NCI-H524 (cell line): Measurements from ENCODE around the gene TRPC4AP.
"Not testable (repeated sequence)": the region's sequence is repeated elsewhere in the genome, so short reads cannot be mapped to it uniquely, and the experiment has no call there.

Experiments used
- DNase-seq, 2 experiments: peaks; one replicate each; lab custom pipeline; 2025; lab: John Stamatoyannopoulos, UW

Gene TRPC4AP, protein sequence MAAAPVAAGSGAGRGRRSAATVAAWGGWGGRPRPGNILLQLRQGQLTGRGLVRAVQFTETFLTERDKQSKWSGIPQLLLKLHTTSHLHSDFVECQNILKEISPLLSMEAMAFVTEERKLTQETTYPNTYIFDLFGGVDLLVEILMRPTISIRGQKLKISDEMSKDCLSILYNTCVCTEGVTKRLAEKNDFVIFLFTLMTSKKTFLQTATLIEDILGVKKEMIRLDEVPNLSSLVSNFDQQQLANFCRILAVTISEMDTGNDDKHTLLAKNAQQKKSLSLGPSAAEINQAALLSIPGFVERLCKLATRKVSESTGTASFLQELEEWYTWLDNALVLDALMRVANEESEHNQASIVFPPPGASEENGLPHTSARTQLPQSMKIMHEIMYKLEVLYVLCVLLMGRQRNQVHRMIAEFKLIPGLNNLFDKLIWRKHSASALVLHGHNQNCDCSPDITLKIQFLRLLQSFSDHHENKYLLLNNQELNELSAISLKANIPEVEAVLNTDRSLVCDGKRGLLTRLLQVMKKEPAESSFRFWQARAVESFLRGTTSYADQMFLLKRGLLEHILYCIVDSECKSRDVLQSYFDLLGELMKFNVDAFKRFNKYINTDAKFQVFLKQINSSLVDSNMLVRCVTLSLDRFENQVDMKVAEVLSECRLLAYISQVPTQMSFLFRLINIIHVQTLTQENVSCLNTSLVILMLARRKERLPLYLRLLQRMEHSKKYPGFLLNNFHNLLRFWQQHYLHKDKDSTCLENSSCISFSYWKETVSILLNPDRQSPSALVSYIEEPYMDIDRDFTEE

DNA sequence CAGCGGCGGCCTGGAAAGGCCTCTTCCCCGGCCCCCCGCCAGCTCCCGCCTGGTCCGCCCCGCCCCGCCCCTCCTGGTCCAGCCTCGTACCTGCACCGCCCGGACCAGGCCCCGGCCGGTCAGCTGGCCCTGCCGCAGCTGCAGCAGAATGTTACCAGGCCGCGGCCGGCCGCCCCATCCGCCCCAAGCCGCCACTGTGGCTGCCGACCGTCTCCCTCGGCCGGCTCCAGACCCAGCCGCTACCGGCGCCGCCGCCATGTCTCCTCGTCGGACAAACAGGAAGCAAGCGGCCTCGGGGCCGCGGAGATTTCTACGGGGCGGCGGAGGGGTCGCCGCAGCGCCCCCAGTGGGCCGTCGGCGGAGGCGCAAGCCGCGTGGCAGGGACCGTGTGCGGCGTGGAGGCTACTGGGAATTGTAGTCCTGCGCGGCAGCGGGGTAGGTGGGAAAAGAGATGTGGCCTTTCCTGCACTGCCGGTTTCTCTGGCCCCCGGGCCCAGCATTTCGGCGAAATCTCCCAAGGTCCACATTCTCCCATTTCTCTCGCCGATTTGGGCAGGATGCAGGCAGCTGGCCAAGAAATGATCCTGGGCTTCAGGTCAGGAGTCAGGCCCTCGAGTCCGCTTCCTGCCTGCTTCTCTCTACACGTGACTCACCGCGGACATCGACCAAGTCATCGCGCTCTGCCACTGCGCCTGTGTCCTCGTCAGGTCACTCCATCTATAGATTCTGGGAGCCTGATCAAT lies at the start of gene TRPC4AP:
TSS of gene TRPC4AP (minus strand) at position 284 of the 743 bp plus-strand sequence. CDS start at position 258, 26 bp downstream.
- DNase-seq: peak; percentile 85 to 89

DNA sequence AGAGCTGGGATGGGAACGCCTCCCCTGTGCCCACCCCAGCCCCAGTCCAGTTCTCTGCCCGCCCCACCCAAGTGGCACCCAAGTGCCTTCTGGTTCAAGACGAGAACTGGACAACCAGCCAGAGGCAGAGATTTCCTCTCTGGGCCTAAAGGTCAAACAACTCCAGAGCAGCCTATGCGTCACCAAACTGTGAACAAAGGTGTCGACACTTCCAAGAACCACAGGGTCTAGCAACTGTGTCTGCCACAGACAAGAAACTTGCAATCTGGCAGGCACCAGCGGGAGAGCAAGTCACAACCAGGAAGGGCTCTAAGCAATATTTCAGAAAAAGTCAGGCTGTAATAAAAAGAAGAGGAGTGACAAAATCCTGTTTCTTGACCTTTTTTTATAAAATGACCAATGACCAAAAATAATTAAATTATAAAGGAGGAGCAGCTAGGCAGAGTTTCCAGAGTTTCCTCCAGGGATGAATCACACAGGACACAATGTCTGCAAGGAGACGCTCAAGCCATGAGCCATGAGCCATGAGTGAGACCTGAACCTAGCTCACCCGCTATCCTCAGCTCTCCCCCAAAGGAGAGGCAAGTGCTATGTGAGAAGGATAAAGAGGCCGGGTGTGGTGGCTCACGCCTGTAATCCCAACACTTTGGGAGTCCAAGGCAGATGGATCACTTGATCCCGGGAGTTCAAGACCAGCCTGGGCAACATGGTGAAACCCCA lies 43.4 kb upstream of the TRPC4AP start:
- DNase-seq: no peak

DNA sequence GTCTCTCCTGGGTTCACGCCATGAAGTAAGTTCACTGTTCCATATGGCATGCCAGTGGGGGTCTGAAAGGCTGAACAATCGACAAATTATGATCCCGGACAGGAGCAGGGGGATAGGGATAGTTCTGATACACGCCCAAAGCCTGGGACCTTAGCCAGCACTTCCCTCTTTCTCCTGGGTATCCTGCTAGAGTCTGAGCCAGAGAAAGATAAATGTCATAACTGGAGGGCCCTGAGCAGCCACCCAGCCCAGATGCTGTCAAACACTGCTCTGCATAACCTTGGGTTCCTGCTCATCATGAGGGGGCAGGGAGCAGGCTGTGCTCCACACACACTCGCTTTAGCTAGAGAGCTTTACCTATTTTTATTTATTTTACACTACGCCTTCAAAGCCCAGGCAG lies 42.3 kb upstream of the TRPC4AP start:
- DNase-seq: no peak

DNA sequence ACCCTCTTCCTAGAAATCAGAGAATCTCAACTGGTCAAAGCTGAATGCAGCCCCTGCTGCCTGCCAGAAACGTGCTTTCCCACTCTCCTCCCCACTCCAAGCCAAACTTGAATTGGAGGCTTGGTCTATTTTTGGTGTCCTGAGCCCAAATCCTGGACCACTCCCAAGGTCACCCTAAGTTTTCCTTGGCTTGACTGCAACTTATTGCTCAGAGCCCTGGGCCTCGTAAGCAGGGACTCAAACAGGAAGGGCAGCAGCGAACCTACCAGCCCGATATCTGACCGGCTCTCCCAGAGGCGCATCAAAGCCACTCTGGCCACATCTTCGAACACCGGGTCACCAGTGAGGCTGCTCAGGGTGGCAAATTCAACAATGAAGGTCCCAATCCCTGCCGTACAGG lies 41.9 kb upstream of the TRPC4AP start:
- no peak for DNase-seq

DNA sequence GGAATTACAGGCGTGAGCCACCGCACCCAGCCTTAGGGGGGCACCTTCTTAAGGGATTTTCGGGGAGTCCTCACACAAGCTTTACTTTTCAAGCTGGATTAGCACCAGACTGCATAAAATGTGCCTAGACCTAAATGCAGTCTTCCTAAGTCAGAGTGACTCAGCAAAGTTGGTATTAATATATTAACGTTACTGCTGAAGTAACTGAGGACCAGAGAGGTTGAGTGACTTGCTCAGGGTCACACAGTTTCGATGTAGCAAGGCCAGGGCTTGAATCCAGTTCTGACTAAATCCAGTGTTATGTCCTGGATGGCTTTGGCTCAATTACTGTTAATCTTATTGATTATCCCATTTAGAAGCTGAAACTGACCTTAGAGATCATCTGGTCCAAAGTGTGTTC lies 41.1 kb upstream of the TRPC4AP start:
- no peak for DNase-seq

DNA sequence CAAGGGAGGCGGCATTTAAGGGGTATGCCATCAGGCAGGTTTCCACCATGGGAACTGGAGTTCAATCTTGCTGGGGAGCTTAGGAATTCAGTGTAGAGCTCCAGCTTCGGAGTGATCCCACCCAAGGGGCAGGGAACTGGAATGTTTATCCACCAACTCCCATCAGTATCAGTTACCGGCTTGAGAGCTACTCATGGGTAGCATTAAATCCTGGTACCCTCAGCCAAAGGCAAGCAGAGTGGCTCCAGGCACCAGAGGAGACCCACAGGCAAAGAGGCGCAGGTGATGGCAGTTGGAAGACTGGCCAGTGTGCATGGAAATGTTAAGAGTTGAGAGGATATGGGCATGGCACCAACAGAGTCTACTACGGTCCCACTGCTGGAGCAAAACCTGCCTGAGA lies 40.4 kb upstream of the TRPC4AP start:
- DNase-seq: no peak

DNA sequence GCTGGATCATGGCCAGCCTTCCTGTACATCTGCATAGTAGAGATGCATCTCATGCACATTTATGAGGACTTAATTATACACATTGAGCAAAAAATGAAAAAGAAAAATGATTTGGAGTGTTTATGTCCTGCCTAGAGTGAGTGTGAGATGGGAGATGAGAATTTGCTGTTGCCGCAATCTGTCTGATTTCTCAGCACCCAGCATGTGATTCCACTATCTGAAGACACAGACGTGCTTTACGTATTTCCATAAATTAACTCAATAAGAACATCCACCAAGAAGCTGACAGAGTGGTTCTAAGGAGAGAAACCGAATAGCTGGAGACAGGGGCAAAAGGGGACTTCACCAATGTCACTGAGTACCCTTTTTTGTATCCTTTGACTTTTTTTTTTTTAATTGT lies 39.3 kb upstream of the TRPC4AP start:
- DNase-seq: no peak

DNA sequence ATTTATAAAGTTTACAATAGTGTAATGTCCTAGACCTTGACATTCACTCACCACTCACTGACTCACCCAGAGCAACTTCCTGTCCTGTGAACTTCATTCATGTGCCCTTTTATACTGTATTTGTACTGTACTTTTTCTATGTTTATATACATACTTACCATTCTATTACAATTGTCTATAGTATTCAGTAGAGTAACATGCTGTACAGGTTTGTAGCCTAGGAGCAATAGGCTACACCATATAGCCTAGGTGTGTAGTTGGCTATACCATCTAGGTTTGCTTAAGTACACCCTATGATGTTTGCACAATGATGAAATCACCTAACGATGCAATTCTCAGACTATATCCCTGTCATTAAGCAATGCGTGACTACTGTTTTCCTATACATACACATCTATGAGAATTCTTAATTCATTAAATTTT lies 37.1 kb upstream of the TRPC4AP start:
- DNase-seq: no peak

DNA sequence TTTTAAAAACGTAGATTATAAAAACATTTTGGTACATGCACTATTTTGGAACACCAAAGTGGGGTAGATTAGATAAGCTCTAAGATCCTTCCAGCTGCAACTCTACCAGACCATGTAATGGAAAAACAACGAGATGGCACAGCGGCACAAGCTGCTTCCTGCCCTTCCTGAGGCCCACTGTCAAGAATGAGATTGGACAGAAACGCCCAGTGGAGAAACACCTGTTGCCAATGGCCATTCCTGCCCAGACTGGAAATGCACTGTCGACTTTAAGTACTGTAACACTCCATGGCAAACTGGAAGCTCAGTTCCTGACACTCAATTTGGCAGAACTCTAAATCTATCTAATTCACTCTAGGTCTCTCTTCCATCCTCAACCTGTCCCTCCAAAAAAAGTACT lies 33.1 kb upstream of the TRPC4AP start:
- DNase-seq: no peak

DNA sequence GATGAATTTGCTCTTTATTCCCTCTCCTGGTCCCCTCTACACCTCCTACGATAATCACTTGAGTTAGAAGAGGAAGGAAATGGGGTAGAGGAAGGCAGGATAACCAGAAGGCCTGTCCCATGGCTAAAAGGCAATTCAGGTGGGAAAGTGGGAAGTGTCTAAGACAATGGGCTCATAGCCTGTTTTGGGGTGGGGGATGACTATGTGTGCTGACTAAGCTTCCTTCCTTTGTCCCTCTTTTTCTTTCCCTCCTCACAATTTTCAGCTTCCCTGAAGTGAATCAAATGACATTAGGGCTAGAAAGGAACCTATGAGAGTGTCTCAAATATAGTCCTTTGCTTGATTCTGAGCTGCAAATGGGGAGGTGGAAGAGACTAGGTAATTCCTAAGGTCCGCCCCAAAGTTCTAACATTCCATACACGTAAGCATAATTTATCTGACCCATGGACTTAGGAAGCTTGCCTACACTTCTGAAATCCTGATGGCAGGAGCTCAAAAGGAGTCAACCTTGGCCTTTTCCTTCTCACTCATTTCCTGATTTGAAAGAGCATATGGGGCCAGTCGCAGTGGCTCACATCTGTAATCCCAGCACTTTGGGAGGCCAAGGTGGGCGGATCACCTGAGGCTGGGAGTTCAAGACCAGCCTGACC lies 30.3 kb upstream of the TRPC4AP start:
- DNase-seq: no peak

DNA sequence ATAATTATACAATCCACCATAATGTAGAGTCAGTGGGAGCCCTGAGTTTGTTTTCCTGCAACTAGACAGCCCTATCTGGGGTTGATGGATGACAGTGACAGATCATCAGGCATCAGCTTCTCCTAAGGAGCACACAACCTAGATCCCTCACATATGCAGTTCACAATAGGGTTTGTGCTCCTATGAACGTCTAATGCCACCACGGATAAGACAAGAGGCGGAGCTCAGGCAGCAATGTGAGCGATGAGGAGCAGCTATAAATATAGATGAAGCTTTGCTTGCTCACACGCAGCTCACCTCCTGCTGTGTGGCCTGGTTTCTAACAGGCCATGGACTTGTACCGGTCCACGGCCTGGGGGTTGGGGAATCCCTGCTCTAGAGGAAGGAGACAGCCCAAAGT lies 28.6 kb upstream of the TRPC4AP start:
- DNase-seq: no peak

DNA sequence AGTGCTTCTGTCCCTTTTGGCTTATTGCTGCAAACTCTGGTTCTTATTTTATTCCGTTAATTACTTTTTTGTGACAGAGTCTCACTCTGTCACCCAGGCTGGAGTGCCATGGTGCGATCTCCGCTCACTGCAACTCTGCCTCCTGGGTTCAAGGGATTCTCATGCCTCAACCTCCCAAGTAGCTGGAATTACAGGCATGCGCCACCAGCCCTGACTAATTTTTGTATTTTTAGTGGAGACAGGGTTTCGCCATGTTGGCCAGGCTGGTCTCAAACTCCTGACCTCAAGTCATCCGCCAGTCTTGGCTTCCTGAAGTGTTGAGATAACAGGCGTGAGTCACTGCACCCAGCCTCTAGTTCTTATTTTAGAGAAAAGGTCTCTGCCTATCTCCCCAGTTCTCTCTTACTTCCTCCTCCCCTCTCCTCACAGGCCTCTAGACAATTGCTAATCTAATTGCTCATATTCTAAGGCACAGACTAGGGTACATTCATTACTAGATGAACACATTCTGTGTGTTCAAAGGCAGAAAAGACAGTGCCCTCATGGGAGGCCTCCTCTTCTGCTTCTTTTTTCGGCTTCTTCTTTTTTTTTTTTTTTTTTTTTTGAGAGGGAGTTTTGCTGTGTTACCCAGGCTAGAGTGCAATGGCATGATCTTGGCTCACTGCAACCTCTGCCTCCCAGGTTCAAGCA lies 27.6 kb upstream of the TRPC4AP start:
- DNase-seq: no peak

DNA sequence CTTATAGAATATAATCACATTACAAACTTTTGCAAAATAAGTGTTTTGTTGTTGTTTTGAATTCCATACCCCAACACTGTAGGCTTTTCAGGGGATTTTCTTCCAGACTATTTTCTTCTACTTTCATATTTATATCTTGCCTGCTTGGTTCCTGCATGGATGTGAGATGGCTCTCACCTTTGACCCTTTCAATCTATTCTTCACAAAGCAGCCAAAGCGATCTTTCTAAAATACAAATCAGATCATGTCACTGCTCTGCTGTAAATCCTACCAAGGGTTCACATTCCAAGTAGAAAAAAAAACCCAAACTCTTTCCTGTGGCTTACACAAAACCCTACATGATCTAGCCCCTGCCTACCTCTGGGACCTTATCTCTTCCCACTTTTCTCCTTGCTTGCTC lies 25.0 kb upstream of the TRPC4AP start:
- DNase-seq: no peak

DNA sequence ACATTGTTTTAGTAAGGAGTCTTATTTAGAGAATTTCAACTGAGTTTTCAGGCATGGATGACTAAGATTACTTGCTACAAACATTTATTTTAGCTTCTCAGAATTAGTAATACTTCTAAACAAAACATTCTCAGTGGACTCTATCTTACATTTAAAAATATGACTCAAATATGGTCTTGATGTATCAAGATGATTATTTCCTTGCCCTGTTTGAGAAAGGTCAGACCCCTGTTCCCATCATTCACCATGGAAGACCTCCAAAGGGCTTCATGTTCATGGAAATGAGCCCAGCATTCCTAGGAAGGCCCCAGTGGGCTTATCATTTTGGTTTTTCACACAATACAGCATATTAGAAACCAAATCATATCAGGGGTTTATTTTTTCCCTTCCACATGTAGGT lies 24.6 kb upstream of the TRPC4AP start:
- no peak for DNase-seq

DNA sequence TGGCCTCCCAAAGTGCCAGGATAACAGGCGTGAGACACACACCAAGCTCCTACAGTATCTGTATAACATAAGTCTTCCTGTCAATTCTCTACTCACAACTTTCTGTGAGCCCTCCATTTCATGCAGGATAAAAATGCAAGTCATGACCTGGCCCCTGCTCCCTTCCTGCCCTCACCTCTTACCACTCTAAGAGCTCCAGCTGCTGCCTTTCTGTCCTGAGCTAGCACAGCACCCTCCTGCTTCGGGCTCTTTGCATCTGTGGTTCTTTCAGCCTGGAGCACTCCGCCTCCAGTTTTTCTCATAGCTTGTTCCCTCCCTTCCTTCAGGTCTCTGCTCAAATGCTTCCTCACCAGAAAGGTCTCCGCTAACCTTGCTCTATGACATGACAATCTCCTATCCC lies 23.7 kb upstream of the TRPC4AP start:
- DNase-seq: no peak

DNA sequence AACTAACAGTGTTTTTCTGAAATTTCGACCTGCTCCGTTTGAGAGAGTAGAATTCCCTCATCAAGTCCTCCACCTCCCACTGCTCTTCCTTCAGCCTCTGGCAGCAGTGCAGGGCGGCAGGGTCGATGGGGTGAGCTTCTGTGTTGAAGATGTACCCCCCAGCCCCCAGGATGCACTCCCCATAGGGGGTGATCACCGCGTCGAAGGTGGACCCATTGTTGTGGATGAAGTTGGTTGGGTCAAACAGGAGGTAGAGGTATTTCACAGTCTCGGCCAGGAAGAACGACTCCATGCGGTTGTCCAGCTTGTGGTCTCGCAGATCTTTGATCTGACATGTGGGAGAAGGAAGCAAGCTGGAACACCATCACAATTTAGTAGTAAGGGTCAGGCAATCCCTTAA lies 23.0 kb upstream of the TRPC4AP start:
- no peak for DNase-seq

DNA sequence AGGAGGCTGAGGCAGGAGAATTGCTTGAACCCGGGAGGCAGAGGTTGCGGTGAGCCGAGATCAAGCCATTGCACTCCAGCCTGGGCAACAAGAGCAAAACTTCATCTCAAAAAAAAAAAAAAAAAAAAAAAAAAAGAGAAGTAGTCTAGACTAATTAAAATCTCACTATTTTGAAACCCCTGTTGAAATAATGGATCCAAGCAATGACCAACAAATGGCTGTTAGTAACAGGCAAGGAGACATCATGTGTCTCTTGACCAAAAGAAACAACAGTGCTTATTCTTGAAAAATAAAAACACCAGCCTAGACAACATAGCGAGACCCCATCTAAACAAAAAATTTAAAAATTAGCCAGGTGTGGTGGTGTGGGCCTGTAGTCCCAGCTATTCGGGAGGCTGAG lies 19.7 kb upstream of the TRPC4AP start:
- DNase-seq: not testable (repeated sequence)

DNA sequence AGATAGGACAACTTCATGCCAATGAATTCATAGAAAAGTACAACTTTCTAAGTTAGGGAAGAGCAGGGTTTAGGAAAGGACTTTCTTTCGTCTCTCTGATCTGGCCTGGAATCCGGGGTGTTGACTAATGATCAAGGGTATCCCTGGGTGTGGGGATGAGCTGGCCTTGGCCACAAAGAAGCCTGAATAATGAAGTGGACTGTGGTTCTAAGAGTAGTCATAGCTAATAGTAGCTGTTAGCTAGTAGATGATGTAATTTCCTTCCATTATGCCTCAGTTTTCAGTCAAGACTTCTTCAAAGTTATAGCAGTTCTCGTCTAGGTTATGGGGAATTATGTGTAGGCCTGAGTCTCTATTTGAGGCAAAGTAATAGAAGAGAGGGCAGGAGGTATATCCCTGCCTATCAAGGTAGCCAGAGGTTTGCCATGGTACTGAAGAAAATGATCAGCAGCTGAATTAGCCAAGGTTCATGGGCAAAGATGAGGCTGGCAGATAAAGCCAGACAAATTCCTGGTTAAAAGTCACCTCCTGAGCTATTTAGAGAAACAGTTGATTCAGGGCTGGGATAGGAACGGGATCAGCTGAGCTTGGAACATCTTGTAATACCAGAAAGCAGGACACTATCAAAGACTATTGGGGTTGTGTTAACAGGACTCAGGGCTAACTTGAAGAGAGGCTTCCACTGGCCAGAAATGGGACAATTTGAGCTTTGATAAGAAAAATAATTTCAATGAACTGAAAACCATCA lies 18.7 kb upstream of the TRPC4AP start:
- DNase-seq: no peak

DNA sequence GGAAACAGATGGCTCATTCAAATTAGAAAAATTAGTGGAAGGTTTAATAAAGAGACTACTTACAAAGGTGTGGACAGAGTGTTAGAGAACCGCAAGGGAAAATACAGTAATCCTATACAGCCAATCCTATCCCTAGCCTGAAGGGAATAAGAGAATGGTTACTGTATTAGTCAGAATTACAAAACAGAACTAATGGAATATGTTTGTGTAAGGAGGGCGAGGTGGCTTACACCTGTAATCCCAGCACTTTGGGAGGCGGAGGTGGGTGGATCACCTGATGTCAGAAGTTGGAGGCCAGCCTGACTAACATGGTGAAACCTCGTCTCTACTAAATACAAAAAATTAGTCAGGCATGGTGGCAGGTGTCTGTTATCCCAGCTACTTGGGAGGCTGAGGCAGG lies 16.3 kb upstream of the TRPC4AP start:
- no peak for DNase-seq

DNA sequence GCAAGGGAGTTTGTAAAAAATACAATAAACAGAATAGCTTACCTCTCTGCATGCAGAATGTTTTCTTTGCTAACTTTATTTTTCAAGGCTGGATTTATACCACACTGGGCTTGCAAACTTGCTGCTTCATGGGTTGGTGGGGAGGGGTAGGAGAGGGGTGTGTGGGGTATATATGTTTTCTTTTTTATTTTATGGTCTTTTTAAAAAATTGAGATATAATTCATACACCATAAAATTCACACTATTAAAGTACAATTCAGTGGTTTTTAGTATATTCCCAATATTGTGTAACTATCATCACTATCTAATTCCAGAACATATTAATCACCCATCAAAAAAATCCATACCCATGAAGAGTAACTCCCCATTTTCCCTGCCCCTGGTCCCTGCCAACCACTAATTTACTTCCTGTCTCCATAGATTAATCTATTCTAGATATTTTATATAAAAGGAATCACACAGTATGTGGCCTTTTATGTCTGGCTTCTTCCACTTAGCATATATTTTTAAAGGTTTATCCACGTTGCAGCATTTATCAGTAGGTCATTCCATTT lies 14.3 kb upstream of the TRPC4AP start:
- DNase-seq: no peak
